ENCODE measurements around the gene TDRD9.

The TDRD9 gene

GRCh38 chr14:104092931-104093365 lies 164.7 kb downstream of the TDRD9 start:
- no peaks in the 10 kb centered on the region for H3K27me3 ChIP-seq
- H3K4me3 ChIP-seq (ENCODE audit: low read depth in 1 of 2, low read length in 1 of 2) = no peak overlapping the region
- no peaks in the 10 kb centered on the region for H3K36me3 ChIP-seq
- H3K27ac ChIP-seq = no peak overlapping the region
- no peaks in the 10 kb centered on the region for H3K9me3 ChIP-seq
- TF ChIP-seq, protein P1, sequence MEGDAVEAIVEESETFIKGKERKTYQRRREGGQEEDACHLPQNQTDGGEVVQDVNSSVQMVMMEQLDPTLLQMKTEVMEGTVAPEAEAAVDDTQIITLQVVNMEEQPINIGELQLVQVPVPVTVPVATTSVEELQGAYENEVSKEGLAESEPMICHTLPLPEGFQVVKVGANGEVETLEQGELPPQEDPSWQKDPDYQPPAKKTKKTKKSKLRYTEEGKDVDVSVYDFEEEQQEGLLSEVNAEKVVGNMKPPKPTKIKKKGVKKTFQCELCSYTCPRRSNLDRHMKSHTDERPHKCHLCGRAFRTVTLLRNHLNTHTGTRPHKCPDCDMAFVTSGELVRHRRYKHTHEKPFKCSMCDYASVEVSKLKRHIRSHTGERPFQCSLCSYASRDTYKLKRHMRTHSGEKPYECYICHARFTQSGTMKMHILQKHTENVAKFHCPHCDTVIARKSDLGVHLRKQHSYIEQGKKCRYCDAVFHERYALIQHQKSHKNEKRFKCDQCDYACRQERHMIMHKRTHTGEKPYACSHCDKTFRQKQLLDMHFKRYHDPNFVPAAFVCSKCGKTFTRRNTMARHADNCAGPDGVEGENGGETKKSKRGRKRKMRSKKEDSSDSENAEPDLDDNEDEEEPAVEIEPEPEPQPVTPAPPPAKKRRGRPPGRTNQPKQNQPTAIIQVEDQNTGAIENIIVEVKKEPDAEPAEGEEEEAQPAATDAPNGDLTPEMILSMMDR (IDR thresholded peaks at IDR 0.05) = no peak
- no peaks in the 10 kb centered on the region for H3K4me1 ChIP-seq (ENCODE audit: control insufficient read depth in 1 of 2, insufficient read depth in 1 of 2, low read depth in 1 of 2, low read length in 1 of 2)

- TF ChIP-seq, protein P1 (IDR thresholded peaks at IDR 0.05) = no peak
- Histone ChIP-seq H3K9me3 (no peaks in the 10 kb centered on the region), H3K36me3 (no peaks in the 10 kb centered on the region), H3K27ac (no peak overlapping the region), H3K27me3 (no peaks in the 10 kb centered on the region), H3K4me1 (ENCODE audit: control insufficient read depth in 1 of 2, insufficient read depth in 1 of 2, low read depth in 1 of 2, low read length in 1 of 2) (no peaks in the 10 kb centered on the region), H3K4me3 (ENCODE audit: low read depth in 1 of 2, low read length in 1 of 2) (no peak overlapping the region)
Observed at GRCh38 chr14:104093366-104094055, 165.3 kb downstream of the TDRD9 start.

DNA sequence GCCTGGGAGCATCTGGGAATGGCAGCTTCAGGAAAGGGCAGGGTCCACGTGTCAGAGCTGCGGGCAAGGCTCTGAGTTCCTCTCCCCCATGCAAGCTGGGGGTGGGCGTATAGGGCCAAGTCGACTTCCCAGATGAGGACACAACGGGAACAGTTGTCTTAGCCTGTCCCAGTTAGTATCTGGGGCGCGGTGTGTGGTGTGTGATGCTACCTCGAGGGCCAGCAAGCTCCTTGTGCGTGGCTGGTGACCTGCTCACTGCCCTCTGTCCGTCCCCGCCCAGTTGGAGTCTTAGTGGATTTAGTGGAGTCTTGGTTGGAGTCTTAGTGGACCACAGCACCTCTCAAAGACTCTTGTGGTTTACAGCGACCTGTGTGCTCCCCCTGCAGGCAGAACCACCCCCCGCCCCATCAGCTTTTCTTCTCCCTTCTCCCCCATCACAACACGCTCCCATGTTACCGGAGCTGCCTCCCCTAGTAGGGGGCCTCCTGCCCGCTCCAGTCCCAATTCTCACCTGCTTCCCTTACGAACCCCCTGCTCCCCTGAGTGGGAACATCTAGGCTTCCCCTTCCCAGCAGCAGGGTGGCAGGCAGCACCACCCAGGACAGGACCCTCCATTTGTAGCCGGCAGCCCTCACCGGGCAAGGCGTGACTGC lies 165.9 kb downstream of the TDRD9 start:
- Histone ChIP-seq H3K4me1 (ENCODE audit: control insufficient read depth in 1 of 2, insufficient read depth in 1 of 2, low read depth in 1 of 2, low read length in 1 of 2) (no peaks in the 10 kb centered on the region), H3K9me3 (no peaks in the 10 kb centered on the region), H3K36me3 (no peaks in the 10 kb centered on the region), H3K27ac (no peak overlapping the region), H3K27me3 (no peaks in the 10 kb centered on the region), H3K4me3 (ENCODE audit: low read depth in 1 of 2, low read length in 1 of 2) (no peak overlapping the region)
- TF ChIP-seq, protein P1 (IDR thresholded peaks at IDR 0.05) = no peak

DNA sequence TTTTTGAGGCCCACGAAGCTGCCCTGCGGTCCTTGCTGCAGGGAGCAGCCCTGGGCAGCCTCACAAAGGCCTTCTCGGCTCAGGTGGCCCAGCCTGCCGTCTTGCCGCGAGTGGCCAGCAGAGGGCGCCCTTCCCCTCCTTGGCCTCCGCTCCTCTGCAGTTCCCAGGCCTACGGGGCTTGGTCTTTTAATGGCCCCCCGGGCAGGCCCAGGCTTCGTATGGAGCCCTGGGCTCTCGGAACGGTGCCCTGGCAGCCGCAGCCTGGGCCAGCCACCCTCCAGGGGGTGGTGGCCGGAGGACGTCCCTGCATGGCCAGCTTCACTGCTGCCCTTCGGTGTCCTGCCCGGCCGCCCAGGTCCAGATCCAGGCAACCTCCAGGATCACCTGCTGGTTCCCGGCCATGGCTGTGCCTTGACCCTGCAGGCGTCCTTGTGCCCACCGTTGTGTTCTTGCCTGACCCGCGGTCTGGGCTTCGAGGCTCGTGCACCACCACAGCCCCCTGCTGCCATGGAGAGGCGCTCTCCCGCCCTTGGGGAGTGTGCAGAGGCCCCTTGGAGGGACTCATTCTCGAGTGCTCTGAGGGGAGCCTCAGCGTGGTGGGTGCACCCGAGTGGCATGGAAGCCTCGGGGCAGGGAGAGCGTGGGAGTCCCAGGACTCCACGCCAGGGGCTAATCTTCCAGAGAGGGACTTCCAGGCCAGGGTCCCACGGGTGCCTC lies 166.6 kb downstream of the TDRD9 start:
- no peak overlapping the region for H3K27ac ChIP-seq
- H3K27me3 ChIP-seq = no peaks in the 10 kb centered on the region
- no peak overlapping the region for H3K4me3 ChIP-seq (ENCODE audit: low read depth in 1 of 2, low read length in 1 of 2)
- no peaks in the 10 kb centered on the region for H3K4me1 ChIP-seq (ENCODE audit: control insufficient read depth in 1 of 2, insufficient read depth in 1 of 2, low read depth in 1 of 2, low read length in 1 of 2)
- TF ChIP-seq, protein P1 (IDR thresholded peaks at IDR 0.05) = peak; percentile 73
- no peaks in the 10 kb centered on the region for H3K36me3 ChIP-seq
- no peaks in the 10 kb centered on the region for H3K9me3 ChIP-seq

- Histone ChIP-seq H3K27me3 (no peaks in the 10 kb centered on the region), H3K36me3 (no peaks in the 10 kb centered on the region), H3K27ac (no peak overlapping the region), H3K9me3 (no peaks in the 10 kb centered on the region), H3K4me3 (ENCODE audit: low read depth in 1 of 2, low read length in 1 of 2) (no peak overlapping the region), H3K4me1 (ENCODE audit: control insufficient read depth in 1 of 2, insufficient read depth in 1 of 2, low read depth in 1 of 2, low read length in 1 of 2) (no peaks in the 10 kb centered on the region)
- TF ChIP-seq, protein P1 (IDR thresholded peaks at IDR 0.05) = no peak
Observed at GRCh38 chr14:104095426-104096310, 167.4 kb downstream of the TDRD9 start.

Measured in neutrophil (primary cell).